Germinal center (tissue), 1 donor: ENCODE results near the gene FBXW4.
"Not testable (repeated sequence)": the region's sequence is repeated elsewhere in the genome, so short reads cannot be mapped to it uniquely, and the experiment has no call there.

Experiments
- DNase-seq: peaks from one replicate; pipeline ENCODE4 v3.0.0; 2012; ENCODE audit warnings: mixed read lengths, low spot score

FBXW4 gene

GRCh38 chr10:101653536-101653935, 41.4 kb downstream of the FBXW4 start:
- no peak for DNase-seq

- no peak for DNase-seq
Measured at GRCh38 chr10:101651336-101651735, 43.6 kb downstream of the FBXW4 start.

GRCh38 chr10:101650863-101651262, 44.1 kb downstream of the FBXW4 start:
- DNase-seq, result no peak

- no peak for DNase-seq
Measured at GRCh38 chr10:101649525-101650085, 45.4 kb downstream of the FBXW4 start.

GRCh38 chr10:101647255-101647654, 47.7 kb downstream of the FBXW4 start:
- no peak for DNase-seq

GRCh38 chr10:101646364-101646763, 48.6 kb downstream of the FBXW4 start:
- DNase-seq, result no peak

- DNase-seq, result no peak
Measured at GRCh38 chr10:101645659-101646058, 49.3 kb downstream of the FBXW4 start.

- no peak for DNase-seq
Measured at GRCh38 chr10:101644002-101644401, 51.0 kb downstream of the FBXW4 start.

- no peak for DNase-seq
Measured at GRCh38 chr10:101643546-101643945, 51.4 kb downstream of the FBXW4 start.

GRCh38 chr10:101639141-101639900, 55.6 kb downstream of the FBXW4 start:
- no peak for DNase-seq

- not testable (repeated sequence) for DNase-seq
Measured at GRCh38 chr10:101633510-101633909, 61.5 kb downstream of the FBXW4 start.

GRCh38 chr10:101631821-101632475, 63.0 kb downstream of the FBXW4 start:
- DNase-seq, result no peak

- DNase-seq, result no peak
Measured at GRCh38 chr10:101630633-101630920, 64.4 kb downstream of the FBXW4 start.

- no peak for DNase-seq
Measured at GRCh38 chr10:101629837-101630632, 64.9 kb downstream of the FBXW4 start.

GRCh38 chr10:101625821-101626412, 69.1 kb downstream of the FBXW4 start:
- DNase-seq, result no peak

GRCh38 chr10:101624526-101625102, 70.4 kb downstream of the FBXW4 start:
- no peak for DNase-seq

GRCh38 chr10:101623528-101623927, 71.4 kb downstream of the FBXW4 start:
- DNase-seq, result no peak

GRCh38 chr10:101619983-101620382, 75.0 kb downstream of the FBXW4 start:
- DNase-seq, result no peak

- no peak for DNase-seq
Measured at GRCh38 chr10:101618871-101619270, 76.1 kb downstream of the FBXW4 start.

- no peak for DNase-seq
Measured at GRCh38 chr10:101617824-101618568, 77.0 kb downstream of the FBXW4 start.
